Stimulated activated CD8-positive, alpha-beta memory T cell treated with anti-CD3 and anti-CD28 coated beads, Interleukin-4, amount 100 ng/mL, for 48 hours (primary cell): ENCODE measurements around the gene ZNF415.
A peak's percentile ranks its signal among the peaks of the same experiment; 100 is the strongest.
"Not testable (repeated sequence)": the region's sequence is repeated elsewhere in the genome, so short reads cannot be mapped to it uniquely, and the experiment has no call there.

Experiments
- DNase-seq: peaks from one replicate; pipeline ENCODE4 v3.0.0-alpha.2; 2020

ZNF415 gene

DNA sequence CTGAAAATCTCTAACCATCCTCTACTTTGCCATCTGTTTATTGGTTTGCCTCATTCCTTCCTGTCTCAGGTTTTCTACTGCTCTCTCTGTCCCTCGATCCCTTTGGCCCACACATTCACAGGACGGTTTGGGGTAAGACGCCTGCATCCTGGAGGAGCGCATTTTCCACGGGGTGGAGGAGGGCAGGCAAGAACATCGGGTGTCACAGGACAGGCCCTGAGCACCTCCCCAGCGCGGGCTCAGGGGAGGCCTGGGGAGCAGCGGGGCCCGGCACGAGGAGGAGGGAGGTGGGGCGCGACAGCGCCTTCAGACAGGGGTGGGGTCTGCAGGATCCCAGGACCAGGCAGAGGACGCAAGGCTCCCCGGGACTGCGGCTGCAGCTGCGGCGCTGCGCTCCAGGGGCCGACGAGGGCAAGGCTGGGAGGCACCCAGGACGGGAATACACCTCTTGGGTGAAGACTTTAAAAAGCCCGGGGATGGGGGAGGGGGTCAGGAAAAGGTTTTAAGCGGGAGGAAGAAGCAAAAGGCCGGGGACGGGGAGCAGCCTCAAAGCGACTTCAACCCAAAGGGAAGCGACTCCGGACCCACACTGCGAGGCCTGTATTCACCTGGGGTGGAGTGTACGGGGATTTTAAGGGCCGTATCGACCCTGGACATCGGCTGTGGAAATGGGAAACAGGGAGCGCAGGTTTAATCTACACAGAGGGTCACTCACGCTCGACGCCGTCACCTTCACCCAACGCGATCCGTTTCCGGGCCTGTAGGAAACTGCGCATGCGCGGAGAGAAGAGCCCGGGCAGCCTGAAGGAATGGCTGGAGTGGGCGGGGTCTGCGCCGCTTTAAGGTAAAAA is at the start of gene ZNF415:
ZNF415 (minus strand) TSS at position 770 of the 851 bp plus-strand sequence. CDS start 10,234 bp downstream, outside the sequence.
- peak; percentile 53 for DNase-seq

DNA sequence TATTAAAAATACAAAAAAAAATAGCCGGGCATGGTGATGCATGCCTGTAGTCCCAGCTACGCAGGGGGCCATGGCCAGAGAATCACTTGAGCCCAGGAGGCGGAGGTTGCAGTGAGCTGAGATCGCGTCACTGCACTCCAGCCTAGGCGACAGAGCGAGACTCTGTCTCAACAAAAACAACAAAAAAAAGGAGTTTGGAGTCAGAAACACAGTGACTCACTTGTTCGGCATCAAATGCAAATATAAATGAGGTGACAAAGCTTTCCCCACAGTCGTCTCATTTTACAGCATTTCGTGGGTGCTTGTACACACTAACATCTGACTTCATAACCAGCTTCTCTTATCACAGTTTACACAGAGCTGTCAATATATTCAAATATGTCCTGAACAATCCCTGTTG is 49.5 kb upstream of the ZNF415 start:
- no peak for DNase-seq

DNA sequence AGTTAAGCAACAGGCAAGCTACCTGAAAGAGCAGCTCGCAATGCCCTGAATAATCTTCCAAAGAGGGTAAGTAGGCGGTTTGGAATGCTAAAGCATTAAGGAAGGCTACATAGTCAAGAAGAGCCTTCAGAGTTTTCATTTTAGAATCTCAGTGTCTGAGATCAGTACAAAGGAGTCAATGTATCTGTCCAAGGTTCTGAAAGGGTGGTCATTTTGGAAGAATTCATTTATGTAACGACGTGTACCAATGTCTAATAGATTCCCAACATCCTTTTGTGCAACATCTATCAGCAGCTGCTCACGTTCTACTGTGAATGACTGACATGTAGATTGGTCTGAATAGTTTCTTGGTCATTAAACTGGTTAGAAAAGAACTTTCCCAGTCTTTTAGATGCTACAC is 45.3 kb upstream of the ZNF415 start:
- DNase-seq = no peak

DNA sequence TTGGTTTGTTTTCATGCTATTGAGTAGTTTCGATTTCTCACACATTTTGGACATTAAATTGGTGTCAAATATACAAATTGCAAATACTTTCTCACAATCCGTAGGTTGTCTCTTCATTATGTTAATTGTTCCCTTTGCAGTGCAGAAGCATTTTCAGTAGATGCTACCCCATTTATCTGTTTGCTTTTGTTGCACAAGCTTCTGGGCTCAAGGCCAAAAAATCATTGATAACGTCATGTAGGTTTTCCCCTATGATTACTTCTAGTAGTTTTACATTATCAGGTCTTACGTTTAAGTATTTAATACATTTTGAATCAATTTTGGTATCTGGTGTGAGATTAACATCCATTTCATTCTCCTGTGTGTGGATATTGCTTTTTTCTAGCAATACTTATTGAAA is 40.2 kb upstream of the ZNF415 start:
- DNase-seq = no peak

DNA sequence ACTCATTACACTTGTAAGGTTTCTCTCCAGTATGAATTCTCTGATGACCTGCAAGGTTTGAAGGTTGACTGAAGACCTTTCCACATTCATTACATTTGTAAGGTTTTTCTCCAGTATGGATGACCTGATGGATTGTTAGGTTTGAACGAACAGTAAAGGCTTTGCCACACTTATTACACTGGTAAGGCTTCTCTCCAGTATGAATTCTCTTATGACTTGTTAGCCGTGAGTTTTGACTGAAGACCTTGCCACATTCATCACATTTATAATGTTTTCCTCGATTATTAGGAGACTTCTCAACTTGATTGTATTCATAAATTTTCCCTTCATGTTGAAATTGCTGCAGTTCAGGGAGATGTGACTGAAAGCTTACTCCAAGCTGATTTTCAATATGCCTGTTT is 33.0 kb upstream of the ZNF415 start:
- DNase-seq = no peak

DNA sequence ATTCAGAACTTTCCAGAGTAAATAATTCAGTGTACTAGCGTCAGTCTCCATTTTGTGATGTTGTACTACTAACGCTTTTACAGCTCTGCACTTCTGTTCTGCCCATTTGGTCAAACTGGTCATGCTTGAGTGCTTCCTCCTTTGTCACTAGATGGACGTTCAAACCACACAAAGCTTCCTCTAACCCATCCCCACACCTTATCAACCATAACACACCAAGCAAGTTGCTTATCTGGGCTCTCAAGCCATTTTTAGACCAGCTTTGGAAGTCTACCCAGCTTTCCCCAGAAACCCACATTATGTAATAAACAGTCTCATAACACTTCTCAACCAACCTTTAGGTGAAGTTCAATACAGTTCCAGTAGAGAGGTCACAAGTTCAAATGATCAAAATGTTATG is 28.4 kb upstream of the ZNF415 start:
- DNase-seq = no peak

DNA sequence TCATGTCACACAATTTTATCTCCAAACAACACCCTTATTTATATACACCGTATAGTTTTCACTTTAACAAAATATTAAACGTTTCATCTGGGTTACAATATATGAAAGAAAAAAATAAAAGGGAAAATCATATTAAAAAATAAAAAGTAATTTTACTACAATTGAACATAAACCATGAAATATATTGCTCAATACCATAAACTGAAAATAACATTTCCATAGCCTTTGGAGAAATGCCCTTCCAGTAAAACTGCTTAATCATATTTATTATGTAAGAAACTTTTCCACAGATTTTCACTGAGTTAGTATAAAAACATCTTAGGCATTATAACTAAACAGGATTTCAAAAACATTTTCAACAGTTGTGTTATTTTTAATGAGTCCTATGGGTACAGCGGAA is 27.6 kb upstream of the ZNF415 start:
- no peak for DNase-seq

DNA sequence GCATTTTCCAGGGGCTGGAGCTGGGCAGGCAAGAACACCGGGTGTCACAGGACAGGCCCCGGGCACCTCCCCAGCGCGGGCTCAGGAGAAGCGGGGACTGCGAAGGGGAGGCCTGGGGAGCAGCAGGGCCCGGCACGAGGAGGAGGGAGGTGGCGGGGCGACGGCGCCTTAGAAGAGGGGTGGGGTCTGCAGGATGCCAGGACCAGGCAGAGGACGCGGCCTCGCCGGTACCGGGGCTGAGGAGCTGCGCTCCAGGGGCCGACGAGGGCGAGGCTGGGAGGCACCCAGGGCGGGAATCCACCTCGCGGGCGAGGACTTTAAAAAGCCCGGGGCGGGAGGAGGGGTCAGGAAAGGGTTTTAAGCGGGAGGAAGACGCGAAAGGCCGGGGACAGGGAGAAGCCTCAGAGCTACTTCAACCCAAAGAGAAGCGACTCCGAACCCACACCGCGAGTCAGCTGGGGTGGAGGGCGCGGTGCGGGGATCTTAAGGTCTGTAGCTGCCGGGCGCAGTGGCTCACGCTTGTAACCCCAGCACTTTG is 25.5 kb upstream of the ZNF415 start:
- DNase-seq = peak; percentile 49

DNA sequence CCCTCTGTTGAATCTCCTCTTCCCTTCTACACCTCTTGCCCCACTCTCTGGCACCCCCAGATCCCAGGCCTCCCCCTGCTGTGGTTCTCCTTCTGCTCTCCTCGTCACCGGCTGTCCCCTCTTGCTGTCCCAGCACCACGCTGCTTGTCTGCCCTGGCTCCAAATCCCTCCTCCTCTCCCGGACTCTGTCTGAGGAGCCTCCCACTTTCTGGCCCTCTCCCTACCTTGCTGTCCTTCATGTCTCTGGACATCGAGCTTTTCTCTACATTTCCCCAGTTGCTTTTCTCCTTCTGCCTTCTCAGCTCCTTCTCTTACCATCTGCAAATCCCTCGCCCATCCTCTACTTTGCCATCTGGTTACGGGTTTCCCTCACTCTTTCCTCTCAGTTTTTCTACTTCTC is 24.9 kb upstream of the ZNF415 start:
- DNase-seq = no peak

DNA sequence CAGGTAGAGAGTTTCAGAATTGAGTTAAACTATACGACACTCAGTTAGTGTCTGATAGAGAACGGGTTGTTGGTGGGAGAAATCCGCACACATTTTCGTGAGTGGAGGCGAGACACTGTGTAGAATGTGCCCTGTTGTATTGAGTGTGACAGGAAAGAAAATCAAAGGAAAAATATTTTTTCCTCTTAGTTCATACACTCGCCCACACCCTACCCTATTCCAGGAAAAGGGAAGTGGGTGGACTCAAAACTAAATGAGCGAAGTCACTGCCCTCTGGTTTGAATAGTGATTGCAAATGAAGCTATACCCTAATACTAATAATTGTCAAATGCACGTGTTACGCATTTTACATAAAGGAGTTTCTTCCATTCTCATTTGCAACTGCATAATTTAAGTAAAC is 24.1 kb upstream of the ZNF415 start:
- DNase-seq = no peak

DNA sequence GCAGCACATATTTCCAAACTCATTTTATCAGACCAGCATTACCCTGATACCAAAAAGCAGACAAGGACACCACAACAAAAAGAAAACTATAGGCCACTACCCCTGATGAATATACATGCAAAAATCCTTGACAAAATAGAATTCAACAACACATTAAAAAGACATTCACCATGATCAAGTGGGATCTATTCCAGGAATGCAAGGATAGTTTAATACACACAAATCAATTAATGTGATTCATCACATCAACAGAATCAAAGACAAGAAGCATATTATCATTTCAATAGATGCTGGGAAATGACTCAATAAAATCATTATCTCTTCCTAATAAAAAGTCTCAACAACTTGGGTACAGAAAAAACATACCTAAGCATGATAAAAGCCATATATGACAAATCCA is 14.9 kb upstream of the ZNF415 start:
- DNase-seq = no peak

DNA sequence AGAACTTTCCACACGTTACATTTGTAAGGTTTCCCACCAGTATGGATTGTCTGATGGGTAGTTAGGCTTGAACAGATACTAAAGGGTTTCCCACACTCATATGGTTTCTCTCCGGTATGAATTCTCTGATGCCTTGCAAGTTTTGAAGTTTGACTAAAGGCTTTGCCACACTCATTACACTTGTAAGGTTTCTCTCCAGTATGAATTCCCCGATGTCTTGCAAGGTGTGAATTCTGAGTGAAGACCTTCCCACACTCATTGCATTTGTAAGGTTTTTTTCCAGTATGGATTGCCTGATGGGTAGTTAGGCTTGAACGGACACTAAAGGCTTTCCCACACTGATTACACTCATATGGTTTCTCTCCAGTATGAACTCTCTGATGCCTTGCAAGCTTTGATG is 7.6 kb upstream of the ZNF415 start:
- DNase-seq = no peak

DNA sequence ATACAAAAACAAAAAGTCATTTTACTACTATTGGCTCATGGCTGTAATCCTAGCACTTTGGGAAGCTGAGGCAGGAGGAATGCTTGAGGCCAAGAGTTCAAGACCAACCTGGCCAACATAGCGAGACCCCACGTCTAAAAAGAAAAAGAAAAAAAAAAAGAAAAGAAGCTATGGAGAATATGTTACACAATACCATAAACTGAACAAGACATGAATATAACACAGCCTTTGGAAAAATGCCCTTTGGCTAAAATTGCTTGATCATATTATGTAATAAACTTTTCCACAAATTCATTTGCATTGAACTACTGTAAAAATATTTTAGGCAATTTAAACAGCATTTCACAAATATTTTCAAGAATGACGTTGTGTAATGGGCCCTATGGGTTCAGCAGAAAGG is 3.7 kb upstream of the ZNF415 start:
- no peak for DNase-seq

DNA sequence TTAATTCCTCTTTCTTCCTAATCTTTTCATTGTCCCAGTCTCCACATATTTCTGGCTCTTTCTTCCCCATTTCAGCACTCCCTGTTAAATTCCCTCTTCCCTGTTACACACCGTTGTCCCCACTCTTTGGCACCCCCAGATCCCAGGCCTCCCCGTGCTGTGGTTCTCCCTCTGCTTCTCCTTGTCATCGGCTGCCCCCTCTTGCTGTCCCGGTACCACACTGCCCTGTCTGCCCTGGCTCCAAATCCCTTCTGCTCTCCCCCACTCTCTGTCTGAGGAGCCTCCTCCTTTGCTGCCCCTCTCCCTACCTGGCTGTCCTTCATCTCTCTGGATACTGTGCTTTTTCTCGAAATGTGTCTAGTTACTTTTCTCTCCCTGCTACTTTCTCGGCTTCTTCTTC is 983 bp downstream of the ZNF415 start:
- no peak for DNase-seq

DNA sequence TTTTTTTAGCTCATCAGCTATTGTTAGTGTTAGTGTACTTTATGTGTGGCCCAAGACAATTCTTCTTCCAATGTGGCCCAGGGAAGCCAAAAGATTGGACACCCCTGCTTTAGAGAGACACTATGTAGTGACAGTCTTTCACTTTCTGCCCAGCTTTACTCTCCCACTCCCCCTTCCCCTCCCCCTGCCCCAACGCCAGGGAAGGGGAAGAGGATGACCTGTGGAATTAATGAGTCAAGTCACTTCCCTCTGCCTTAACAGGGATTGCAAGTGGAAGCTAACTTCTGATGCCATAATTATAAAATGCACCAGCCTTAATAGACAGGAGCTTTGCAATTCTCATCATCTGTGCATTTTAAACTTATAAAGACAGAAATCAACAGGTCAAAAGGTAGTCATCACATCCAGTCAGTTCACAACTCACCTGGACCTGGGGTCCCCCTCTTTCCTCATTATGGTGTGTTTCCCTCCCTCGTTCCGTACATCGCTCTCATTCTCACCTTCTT is 1.6 kb downstream of the ZNF415 start:
- no peak for DNase-seq

DNA sequence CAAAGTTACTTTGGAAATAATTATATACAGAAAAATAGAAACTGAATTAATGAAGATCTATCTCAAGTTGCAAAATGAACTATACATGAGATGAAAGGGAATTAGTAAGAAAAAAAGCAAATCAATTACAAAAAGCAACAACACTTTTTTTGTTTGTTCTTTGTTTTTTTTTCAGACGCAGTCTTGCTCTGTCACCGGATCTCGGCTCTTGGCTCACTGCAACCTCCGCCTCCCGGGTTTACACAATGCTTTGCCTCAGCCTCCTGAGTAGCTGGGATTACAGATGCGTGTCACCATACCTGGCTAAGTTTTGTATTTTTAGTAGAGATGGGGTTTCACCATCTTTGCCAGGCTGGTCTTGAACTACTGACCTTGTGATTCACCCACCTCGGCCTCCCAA is 2.2 kb downstream of the ZNF415 start:
- no peak for DNase-seq

DNA sequence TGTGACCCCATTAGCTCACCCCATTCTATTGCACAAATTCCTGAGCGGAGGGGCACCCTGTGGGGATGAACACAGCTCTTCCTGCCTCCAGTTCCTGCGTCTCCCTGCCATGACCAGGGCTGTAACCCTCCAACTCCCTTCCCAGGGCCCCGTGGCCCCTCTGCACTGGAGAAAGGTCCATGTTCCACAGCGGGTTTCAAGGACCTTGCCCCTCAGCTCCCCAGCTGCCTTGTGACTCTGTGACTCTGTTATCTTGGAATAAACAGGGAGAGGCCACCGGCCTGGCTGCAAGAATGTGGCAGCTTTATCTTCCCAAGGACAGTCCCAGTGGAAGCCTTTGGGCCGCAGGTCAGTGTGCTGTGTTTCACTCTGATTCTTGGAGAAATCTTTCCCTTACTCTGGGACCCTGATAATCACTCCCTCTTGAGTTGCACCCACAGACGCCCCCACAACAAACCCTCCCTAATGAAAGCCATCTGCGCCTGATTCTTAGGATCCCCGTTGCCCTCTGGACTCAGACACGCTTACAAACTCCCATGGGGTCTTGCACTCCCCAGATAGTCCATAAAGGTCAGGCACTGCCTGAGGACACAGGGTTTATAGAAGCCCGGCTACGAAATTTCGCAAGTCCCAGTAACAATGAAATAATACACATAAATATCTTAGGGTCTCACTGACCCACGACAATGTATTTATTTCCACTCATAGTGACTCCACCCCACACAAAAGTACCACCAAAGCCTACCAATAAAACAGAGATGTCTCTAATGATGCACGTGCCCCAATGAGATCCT is 5.8 kb downstream of the ZNF415 start:
- DNase-seq = not testable (repeated sequence)

DNA sequence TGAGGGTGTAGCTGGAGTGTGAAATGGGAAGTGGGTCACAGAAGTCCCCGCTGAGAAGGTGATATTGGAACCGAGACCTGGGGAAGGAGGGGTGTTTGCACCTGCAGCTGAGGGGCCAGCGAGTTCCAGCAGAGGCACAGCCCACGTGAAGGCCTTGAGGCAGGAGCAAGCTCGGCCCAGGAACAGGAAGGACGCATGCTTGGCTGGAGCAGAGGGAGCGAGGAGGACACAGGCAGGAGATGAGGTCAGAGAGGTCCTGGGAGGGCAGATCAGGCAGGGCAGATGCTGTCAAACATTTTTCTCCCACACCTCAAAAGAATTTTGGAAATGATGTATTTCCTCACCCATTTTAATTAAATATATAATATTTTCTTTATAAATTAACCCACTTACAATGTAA is 9.3 kb downstream of the ZNF415 start:
- DNase-seq = no peak

DNA sequence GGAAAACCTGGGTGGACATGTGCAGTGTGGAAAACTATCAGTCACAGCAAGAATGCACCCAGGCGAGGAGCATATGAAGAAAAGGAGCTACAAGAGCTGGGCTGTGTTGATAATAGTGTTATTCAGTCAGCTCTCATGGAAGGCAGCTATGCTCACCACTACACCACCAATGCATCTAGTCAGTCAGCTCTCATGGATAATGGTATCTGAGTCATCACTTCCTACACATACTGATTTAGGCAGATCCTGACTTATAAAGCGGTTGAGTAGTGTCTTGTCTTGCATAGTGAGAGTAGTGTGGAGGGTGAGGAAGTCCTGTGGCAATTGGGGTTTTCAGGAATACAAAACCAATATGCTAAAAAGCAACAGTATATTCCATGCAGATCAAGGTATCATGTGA is 20.4 kb downstream of the ZNF415 start:
- DNase-seq = no peak

DNA sequence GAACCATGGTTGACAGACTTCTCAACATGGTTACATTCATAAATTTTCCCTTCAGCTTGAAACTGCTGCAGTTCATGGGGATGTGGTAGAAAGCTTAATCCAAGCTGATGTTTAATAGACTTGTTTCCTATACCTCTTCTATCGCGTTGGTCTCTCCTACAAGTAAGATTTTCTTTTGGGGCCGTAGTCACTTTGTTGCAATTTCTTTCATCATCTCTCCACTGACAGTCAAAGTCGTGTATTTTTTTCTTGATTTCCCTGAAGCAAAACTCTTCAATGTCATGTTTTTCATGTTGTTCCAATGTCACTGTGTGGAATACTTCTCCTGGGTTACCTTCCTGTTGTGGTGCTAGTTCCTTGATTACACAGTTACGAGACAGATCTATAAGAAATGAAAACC is 23.2 kb downstream of the ZNF415 start:
- DNase-seq = no peak

DNA sequence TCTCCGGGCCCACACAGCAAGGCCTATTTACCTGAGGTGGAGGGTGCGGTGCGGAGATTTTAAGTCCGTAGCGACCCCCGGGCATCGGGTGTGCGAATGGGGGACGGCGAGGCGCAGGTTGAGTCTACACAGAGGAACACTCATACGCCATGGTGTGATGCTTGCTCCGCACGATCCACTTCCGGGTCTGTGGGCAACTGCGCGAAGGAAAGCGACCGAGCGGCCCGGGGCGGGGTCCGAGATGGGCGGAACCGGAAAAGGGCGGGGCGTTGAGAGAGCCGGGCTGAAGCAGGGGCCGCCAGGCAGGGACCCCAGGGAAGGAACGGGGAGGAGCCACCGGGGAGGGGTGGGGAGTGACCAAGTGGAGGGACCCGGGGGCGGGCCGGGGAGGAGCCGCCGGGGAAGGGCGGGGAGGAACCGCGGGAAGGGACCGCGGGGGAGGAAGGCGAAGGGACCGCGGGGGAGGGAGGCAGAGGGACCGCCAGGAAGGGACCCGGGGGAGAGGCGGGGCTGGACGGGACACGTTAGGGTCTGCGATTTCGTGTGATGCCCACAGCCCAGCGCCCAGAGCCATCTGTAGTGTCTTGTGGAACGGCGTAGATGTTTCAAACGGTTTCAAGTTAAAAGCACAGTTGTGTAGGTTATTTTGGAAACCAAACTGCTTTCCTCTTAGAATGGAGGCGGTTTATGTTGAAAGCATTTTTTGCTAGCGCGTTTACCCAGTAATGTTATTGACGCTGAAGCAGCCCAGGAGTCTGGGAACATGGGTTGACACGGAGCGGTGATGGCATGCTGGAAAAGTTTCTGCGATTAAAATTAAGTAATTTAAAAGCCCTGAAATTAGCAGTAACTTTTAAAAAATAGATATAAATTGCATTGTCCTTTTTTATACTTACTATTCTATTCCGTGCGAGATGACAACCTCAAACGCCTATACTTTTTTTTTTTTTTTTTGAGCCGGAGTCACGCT is 29.2 kb downstream of the ZNF415 start, which contains the start of gene ZNF160:
ZNF160 (minus strand) TSS at position 189 of the 970 bp plus-strand sequence. CDS start 17,146 bp downstream, outside the sequence.
- peak; percentile 99 for DNase-seq

DNA sequence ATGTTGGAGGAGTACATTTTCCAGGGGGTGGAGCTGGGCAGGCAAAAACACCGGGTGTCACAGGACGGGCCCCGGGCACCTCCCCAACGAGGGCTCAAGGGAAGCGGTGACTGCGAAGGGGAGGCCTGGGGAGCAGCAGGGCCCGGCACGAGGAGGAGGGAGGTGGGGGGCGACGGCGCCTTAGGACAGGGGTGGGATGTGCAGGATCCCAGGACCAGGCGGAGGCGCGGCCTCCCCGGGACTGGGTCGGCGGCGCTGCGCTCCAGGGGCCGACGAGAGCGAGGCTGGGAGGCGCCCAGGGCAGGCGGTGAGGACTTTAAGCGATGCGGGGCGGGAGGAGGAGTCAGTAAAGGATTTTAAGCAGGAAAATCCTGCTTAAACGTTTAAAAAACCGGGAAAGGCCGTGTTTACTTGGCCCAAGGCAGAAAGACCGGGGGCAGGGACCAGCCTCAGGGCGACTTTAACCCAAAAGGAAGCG is 29.9 kb downstream of the ZNF415 start:
- peak; percentile 46 for DNase-seq
